Activated naive CD8-positive, alpha-beta T cell treated with anti-CD3 and anti-CD28 coated beads, Interleukin-2, amount 50 U/mL, for 16 hours (primary cell): ENCODE data around the gene SSH2.

Experiments used
- DNase-seq: peaks from one replicate; pipeline ENCODE4 v3.0.0-alpha.2; 2020; ENCODE audit warnings: low read depth, low spot score

SSH2 gene

GRCh38 chr17:29590411-29591145 lies 339.4 kb downstream of the SSH2 start:
- DNase-seq = no peak

GRCh38 chr17:29589524-29590410 lies 340.3 kb downstream of the SSH2 start, which contains the start of gene GIT1:
Gene GIT1 (minus strand): TSS chr17:29589648. CDS start chr17:29589378, 270 bp downstream.
- DNase-seq = peak; percentile 66

DNA sequence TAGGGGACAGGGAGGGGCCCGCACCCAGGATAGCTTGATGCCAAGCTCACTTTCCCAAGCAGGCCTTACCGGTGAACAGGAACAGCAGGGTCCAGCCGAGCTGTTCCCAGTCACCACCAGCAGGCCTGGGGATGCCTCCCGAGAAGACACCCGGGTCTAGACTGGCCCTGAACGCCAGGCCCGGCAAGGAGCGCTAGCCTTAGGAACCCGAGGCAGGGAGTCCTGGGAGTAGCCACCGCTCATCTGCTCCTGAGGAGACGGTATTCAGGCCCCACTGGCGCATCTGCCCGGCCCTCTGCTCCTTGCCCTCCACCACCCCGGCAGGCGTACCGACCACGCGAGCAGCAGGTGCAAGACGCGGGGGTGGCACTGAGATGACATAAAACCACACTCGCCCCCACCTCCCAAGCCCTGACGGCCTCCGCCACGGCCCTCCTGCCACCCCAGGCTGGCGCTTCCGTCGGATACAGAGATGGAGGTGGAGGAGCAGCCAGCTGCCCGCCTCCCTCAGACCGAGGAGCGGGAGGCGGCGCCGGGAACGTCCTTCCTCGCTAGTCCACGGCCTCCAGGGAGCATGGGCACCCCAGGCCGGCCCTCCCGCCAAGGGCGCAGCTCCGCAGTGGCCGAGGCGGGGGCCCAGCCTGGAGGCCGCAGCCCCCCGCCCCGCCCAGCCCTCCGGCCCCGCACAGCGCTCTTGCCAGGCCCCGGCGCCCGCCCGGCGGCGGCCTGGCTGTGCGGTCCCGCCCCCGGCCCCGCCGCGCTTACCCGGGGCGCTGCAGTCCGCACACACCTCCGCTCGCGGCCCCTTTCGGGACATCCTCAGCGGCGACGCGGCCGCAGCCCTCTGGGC lies 341.2 kb downstream of the SSH2 start:
- DNase-seq = no peak

DNA sequence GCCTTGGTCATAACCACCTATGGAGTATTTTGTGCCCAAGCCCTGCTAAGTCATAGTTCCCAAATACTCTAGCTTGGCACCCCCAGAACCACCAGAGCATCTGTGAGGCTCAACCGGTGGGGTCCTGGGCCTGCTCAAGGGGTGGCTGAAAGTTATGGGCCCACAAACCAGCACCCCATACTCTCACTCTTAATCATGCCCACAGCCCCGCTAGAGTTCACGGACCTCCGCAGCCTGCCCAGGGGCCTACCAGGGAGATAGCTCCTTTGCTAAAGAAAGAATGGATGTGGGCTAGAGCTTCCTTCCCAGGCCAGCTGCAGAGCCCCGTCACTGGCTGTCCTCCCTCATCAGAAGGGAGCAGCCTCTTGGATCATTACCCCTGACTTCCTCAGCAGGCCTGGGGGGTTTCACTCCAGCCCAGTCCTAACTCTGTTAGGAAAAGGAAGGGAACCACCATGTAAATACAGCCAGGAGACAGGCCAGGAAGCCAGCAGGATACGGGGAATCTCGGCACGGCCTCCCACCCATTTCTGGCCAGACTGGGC lies 341.9 kb downstream of the SSH2 start:
- DNase-seq = no peak

DNA sequence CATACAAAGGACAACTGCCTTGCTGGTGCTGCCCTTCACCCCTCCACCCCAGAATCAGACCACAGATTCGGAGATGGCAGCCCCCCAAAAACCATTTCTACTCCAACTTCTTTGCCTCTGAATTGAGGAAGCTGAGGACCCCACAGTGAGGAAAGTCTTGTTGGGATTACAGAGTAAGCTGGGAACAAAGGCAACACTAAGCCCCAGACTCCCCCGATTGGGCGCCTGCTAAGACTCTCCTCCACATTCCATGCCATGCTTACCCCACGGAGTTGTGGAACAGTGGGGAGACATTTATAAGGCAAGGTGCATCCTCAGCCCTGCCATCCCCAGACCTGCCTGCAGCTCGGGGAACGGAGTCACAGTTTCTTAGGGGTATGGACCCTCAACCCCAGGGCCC lies 342.4 kb downstream of the SSH2 start:
- no peak for DNase-seq

DNA sequence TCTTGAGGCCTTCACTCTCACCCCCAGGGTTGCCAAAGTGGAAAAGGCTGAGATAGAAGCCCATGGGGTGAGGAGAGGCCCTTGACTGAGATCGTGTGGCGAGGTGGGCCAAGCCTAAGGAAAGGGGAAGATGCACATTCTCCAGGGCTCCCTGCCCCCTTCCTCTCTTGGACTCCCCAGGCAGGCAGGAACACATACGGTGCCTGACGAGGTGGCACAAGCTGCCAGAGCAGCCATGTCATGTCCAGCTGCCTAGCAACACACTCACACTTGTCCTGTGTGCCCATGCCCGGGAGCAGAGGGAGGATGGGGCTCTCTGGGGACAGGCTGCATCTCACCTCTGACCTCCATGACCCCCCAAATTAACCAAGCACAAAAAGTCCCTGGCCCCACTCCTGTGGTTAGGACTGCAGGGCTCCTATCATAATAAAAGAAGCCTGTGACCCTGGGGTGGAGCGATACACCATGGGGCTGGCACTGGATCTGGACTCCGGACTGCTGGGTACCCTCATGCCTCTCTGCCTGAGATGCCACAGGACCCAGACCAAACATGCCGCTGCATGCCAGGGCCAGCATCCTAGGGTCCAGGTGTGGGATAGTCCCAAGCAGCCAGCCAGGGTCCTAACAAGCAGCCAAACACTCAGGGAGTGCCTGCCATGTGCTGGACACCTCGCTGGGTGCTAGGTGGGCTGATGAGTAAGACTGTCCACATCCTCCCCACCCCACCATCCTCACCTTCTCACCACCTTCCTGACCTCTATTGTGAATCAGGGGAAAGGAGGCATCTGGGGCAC lies 343.2 kb downstream of the SSH2 start:
- DNase-seq = no peak

DNA sequence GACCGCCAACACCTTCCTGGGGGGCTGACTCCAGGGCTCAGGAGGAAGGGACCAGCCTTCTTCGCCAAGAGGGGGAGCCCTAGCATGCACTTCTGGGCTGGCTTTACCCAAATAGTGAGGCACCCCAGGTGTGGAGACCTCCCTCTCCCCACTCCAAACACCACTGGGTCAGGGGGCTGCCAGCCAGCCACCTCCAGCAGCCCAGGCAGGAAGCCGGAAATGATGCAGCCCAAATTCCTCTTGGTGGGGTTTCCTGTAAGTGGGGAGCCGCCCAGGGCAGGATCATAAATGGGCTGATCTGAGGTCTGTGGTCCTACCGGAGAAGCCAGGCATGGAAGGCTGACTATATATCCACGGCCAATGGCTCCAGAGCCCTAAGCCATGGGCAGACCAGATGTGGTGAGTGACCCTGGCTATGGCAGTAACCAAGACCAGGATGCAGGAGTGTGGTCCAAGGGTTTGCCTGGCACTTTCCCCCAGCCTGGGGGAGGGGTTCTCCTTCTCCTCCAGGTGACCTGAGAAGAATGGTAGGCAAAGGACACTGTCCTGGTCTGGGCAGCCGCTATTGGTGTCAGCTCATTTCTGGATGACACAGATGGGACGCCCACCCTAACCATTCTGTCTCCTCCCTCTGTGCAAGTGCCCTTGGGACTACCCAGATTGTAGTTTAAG lies 344.8 kb downstream of the SSH2 start:
- no peak for DNase-seq

GRCh38 chr17:29584452-29585079 lies 345.5 kb downstream of the SSH2 start:
- DNase-seq = no peak

- DNase-seq = no peak
These were observed 346.4 kb downstream of the SSH2 start for GRCh38 chr17:29583324-29584248.

- no peak for DNase-seq
These were observed 347.3 kb downstream of the SSH2 start for GRCh38 chr17:29582772-29583171.

- no peak for DNase-seq
These were observed 347.7 kb downstream of the SSH2 start for GRCh38 chr17:29582254-29582765.

- DNase-seq = no peak
These were observed 348.3 kb downstream of the SSH2 start for GRCh38 chr17:29581583-29582253.

- DNase-seq = peak; percentile 84
These were observed 349.9 kb downstream of the SSH2 start for GRCh38 chr17:29579866-29580771.

DNA sequence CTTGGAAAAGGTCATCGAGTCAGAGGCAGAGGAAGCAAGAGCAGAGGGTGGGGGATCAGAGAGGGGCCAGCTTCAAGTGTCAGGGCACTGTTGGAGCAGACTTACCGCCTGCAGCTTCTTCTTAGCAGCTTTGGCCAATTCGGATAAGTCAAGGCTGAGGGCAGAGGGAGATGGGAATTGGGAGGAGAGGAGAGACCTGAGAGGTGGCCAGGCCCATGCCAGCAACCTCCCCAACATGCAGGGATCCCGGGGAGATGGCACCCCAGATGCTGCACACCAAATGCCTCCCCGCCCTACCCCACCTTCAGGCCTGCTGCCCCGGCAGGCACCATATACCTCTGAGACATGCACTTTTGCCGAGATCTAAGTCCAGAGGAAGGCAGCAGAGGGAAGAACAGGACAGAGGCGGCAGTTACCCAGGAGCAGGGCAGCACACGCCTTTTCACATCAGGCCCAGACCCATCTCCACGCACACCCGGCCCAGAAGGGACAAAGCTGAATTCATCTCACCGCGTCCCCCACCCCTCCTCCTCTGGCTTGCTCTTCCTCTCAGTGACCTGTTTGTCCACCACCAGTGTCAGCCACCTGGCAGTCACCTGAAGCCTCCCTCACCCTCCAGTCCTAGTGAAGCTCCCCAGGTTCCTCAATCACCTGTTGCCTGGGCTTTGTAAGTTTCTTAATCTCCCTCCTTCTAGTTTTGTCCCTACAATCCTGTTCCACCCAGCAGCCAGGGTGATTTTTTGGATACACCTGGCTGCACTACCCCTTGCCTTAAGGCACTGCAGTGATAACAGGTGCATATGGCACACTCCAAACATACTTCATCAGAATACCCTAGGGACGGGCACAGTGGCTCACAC lies 351.2 kb downstream of the SSH2 start:
- DNase-seq = no peak

DNA sequence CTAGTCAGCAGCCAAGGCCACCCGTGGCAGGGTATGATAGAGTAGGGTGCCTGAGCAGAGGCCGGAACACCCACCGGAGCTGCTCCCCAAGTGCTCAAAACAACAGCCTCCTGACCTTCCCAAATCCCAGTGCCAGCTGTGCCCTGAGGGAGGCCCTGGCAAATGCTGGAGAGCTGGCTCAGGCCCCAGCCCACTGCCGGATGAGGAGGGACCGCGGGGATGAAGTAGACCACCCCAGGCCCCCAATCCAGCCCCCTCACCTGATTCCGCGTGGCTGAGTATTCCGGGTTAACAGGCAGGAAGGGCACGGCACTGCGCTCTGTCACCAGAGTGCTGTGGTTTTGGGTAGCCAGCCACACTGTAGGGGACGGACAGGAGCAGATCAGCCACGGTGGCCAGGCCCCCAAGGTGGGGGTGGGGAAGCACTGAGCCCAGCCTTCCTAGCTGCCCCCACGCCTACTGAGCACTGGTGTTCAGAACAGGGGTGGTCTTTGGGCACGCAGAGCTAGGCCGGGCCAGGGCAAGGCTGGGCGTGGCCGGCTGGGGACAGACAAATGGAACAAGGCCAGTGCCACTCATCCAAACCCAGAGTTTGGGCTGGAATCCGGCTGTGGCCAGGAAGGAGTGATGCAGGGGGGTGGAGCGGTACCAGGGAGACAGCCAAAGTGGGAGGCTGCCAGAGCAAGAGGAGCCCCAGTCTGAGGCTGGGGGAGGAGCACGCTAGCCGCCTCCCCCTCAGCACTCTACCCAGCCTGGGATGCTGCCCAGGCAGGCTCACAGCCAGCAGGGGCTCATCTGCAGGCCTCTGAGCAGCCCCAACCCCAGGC lies 352.4 kb downstream of the SSH2 start:
- DNase-seq = no peak
